Measurements from ENCODE around the gene LATS2. TPM values are rescaled to one million over a fixed set of nuclear protein-coding genes. Genes with fewer than 3 reads are reported as not detected.

LATS2 gene
- total RNA-seq = 10 to 100 TPM in 1 of 2 donors, 1 to 10 TPM in 1; 7.5 to 14.8 TPM
- long read RNA-seq, partial matches to known transcripts = 1 of 4 reads
- long read RNA-seq, other reads (novel, unspliced or antisense) = 3 of 4 reads

DNA sequence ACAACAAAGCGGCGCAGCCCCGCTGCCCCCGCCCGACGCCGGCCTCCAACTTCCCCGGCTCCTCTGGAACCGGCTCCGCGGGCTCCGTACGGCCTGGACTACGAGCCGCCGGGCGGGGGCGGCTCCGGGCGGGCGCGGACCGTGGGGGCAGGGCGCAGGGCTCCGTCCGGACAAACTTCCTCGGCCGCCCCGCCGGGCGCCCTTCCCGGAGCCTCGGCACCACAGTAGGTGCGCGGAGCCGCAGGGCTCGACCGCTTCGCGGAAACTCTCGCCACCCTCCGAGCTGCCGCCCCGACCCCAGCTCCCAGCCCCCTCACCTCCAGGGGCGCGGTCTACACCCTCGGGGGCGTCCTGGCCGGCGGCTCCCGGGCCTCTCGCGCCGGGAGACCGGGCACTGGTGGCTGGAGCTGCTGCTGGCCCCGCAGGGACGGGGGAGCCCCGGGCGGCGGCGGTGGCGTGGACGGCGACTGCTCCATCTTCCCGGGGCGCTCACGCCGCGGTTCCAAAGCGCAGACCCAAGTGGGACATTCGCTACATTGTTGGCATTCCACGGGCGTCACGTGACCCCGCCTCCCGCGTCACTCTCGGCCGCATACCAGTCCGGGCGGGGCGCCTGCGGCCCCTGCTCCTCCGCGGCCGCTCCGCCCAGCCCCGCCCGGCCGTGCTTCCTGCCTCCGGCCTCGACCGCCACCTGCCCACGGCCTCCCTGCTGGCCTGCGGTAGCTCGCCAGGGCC is at the start of gene LATS2:
Gene LATS2, minus strand, starts transcription at position 558 of the 735 bp plus-strand sequence. CDS start 15,560 bp downstream, outside the sequence.
- intact Hi-C loops (cut with DNase I, micrococcal nuclease) = no loop called here
- DNase-seq = peak; percentile 91 to 95
- peak; percentile 98 for ATAC-seq

DNA sequence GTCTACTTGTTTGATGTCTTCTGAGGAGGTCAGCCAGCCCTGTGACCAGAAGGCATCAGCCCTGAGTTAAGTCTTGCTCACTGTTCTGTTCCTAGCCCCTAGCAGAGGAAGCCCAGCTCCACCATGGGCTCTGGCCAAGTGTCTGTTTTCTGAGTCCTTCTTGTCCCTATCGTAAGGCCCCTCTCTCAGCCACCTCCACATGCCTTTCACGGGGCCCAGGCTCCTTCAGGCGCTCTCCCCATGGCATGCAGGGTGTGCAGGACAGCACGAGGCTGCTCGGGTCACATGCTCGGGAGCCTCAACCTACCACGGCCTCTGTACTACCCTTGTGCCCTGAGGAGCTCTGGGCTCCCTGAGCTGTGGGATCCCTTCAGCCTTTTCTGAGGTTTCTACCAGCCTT is 47.8 kb upstream of the LATS2 start:
- DNase-seq (no peak), ATAC-seq (no peak)
- intact Hi-C loops (cut with DNase I, micrococcal nuclease) = no loop called here

GRCh38 chr13:21106089-21106488 is 44.7 kb upstream of the LATS2 start:
- DNase-seq (no peak), ATAC-seq (no peak)
- intact Hi-C loops (cut with DNase I, micrococcal nuclease) = no loop called here

DNA sequence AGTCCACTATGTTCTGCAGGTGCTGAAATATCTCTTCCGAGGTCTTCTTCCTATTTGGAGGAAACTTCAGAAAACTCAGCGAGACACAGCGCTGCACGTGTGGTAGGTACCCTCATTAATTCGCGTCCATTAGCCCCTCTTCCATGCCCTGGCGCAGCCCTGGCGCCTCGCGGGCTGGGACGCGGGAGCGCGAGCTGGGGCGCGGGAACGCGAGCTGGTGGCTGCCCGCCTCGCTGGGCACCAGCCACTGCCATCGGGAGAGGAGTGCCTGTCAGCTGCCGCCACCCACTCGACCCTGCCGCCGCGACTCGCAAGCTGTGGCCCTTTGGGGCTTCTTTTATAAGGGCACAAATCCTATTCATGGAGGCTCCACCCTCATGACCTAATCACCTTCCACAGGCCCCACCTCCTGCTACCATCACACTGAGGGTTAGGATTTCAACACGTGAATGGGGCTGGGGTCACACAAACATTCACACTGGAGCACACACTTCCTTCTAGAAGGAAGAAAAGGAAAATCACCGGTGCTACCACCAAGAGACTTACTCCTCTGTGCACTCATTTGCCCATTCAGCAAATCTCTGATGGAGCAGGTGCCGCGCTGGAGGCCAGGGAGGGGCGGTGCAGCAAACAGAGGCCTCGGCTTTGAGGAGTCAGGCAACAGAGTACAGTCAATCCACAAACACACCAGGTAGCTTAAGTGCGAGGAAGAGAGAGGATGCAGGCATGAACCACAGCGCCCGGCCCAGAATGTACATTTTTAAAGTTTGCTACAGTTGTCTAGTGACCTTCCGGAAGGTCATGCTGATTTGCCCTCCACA is 43.0 kb upstream of the LATS2 start:
- intact Hi-C loops (cut with DNase I, micrococcal nuclease) = no loop called here
- DNase-seq = no peak
- ATAC-seq = no peak

DNA sequence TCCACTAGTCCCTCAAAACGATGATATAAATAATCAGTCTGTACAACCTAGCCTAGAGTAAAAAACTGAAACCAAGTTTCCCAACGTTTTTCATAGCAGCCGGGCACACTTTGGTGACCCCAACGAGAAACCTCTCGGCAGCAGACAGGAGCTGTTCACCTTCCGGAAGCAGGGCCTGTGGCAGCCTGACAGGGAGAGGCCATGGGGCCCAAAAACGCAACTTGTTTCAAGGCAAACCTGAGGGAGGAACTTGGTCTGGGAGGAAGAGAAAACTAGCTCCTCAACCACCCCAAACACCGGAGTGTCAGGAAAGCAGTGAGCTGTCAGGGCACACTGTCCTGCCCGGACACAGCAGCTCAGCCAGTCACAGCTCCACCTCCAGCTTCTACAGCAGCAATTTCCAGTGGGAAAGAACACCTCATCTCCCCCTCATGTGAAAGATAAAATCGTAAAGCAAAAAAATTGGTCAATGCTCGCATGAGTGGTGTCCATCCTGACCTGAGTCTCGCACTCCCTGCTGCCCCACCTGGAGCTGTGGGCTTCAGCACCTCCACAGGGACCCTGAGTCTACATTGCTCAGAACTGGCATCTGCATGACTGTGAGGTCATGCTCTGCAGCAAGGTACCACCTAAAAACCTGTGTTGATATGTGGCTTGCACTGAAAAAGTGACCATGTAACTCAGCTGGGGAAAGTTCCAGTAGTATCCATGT is 40.6 kb upstream of the LATS2 start:
- no peak for ATAC-seq
- DNase-seq = no peak
- intact Hi-C loops (cut with DNase I, micrococcal nuclease) = no loop called here

DNA sequence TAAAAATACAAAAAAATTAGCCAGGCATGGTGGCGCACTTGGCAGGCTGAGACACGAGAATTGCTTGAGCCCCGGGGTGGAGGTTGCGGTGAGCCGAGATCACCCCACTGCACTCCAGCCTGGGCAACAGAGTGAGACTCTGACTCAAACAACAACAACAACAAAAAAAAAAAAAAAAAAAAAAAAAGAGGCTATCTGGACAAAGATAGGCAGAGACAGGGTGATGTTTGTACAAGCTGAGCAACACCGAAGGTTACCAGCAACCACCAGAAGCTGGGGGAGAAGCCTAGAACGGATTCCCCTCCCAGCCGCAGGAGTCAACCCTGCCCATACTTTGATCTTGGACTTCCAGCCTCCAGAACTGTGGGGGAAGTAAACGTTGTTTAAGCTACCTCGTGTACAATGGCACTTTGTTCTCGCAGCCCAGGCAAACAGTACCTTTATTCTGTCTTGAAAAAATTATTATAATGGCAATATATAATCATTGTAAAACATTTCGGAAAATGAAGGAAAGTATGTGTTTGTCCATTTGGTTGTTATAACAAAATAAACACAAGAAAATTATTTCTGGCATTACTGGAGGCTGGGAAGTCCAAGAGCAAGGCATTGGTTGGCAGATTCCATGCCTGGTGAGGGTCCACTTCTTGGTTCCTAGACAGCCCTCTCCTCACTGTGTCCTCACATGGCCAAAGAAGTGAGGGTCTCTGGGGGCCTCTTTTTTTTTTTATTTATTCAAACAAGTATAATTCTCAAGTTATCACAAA is 39.8 kb upstream of the LATS2 start:
- ATAC-seq (no peak), DNase-seq (no peak)
- intact Hi-C loops (cut with DNase I, micrococcal nuclease) = no loop called here

GRCh38 chr13:21100211-21100610 is 38.8 kb upstream of the LATS2 start:
- DNase-seq = no peak
- intact Hi-C loops (cut with DNase I, micrococcal nuclease) = no loop called here
- ATAC-seq = no peak

DNA sequence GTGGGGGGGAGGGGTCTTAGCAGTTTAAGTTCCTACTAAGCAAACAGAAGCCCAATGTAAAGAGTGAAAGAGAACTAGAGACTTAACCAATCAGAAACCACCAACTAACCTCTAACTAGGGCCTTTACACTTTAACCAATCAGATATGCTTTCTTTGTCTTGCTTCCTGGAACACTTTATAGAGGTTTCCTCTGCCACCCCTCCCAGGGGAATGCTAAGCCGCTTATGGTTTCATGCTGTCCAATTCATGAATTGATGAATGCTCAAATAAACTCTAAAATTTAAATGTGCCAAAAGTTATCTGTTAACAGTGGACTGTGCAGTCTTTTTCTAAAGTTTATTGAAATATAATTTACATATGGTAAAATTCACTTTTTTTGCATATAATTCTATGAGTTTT is 33.9 kb upstream of the LATS2 start:
- intact Hi-C loops (cut with DNase I, micrococcal nuclease) = no loop called here
- ATAC-seq (no peak), DNase-seq (no peak)

GRCh38 chr13:21089830-21090229 is 28.4 kb upstream of the LATS2 start:
- intact Hi-C loops (cut with DNase I, micrococcal nuclease) = no loop called here
- no peak for ATAC-seq

GRCh38 chr13:21088534-21088933 is 27.1 kb upstream of the LATS2 start:
- DNase-seq (no peak), ATAC-seq (no peak)
- intact Hi-C loops (cut with DNase I, micrococcal nuclease) = no loop called here

More at GRCh38 chr13:21089830-21090229, 28.4 kb upstream of the LATS2 start:
- no peak for DNase-seq

DNA sequence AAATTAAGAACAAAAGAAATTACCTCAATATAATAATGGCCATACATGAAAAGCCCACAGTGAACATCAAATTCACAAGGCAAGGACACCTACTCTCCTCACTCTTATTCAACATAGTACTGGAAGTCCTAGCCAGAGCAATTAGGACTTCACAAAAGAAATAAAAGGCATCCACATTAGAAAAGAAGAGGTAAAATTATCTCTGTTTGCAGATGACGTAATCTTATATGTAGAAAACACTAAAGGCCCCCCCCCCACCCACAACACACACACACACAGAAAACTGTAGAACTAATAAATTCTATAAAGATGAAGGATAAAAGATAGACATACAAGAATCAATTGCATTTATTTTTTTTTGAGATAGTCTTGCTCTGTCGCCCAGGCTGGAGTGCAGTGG is 25.5 kb upstream of the LATS2 start:
- DNase-seq = no peak
- no peak for ATAC-seq
- intact Hi-C loops (cut with DNase I, micrococcal nuclease) = no loop called here

- DNase-seq = no peak
- intact Hi-C loops (cut with DNase I, micrococcal nuclease) = no loop called here
- no peak for ATAC-seq
These were observed 20.5 kb upstream of the LATS2 start for GRCh38 chr13:21081926-21082325.

DNA sequence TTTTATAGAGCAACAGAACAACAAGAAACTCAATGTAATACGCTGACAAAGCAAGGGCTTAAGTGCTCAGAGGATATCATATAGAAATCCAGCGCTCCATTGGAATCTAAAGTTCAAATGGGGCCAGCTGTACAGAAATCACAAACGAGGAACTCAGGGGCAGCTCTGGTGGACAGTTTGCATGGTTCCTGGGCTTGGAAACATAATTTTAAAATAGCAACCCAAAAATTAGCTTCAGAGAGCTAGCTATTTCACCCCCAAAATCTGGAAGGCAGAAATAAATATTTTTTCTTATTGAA is 19.2 kb upstream of the LATS2 start:
- ATAC-seq (no peak), DNase-seq (no peak)
- intact Hi-C loops (cut with DNase I, micrococcal nuclease) = no loop called here

GRCh38 chr13:21079761-21080592 is 18.6 kb upstream of the LATS2 start:
- DNase-seq (no peak), ATAC-seq (no peak)

DNA sequence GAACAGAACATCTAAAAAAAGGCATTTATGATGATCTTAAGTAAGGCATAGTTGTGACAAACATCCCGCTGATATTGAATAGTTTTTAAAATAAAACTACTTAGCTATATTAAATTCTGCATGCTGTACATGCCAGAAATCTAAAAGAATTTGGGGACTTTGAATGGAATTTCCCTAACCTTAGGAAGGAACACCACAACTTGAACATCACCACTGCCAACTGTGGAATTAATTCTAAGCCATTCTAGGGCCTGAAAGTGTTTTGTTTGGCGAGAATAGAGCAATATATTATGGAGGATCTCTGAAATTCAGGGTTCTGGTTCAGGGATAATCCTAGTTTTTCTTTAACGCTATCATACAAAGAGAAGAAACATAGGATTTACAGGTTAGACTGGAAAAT is 17.8 kb upstream of the LATS2 start:
- DNase-seq (no peak), ATAC-seq (no peak)
- intact Hi-C loops (cut with DNase I, micrococcal nuclease) = no loop called here

More at GRCh38 chr13:21079761-21080592, 18.6 kb upstream of the LATS2 start:
- intact Hi-C loops (cut with DNase I, micrococcal nuclease) = no loop called here

DNA sequence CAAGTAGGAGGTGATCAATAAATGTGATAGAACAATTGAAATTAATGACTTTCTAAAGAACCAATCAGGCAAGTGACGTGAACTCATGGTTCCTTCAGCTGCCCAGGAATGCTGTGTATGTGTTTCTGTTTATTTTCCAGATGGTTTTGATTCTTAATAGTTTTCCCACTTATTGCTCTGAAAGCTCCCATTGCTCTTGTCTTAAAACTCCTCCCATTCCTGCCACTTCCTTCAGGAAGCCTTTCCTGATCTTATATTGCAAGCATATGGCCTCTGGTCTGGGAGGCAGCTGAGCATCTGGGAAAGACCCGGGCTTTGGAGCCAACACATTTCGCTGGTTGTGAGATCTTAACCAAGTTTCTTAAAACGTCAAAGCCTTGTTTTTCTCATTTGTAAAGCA is 17.1 kb upstream of the LATS2 start:
- intact Hi-C loops (cut with DNase I, micrococcal nuclease) = no loop called here
- ATAC-seq (no peak), DNase-seq (no peak)

GRCh38 chr13:21077788-21078353 is 16.5 kb upstream of the LATS2 start:
- no peak for ATAC-seq
- intact Hi-C loops (cut with DNase I, micrococcal nuclease) = no loop called here
- no peak for DNase-seq
